Keratinocyte (primary cell): ENCODE data around the gene COG5.

Experiments
- EZH2 ChIP-seq: IDR thresholded peaks from one replicate; pipeline ENCODE4 v1.6.1; 2012; ENCODE audit warnings: inconsistent platforms, mild to moderate bottlenecking, low read length, moderate library complexity
- TF ChIP-seq, protein P1 (sequence below), 3 experiments: IDR thresholded peaks in 1 of 3; conservative IDR thresholded peaks in 1 of 3; optimal IDR thresholded peaks in 1 of 3; 2 replicates in 2 of 3; 3 replicates in 1 of 3; pipeline versions ENCODE3 to v1.5.1; 2011; ENCODE audit warnings: low read length in 3 of 3, mild to moderate bottlenecking in 3 of 3, moderate library complexity in 2 of 3, control low read depth in 1 of 3, inconsistent platforms in 1 of 3; ENCODE audit not compliant: insufficient read depth in 2 of 3; ENCODE audit errors: extremely low read depth in 1 of 3

DNA sequence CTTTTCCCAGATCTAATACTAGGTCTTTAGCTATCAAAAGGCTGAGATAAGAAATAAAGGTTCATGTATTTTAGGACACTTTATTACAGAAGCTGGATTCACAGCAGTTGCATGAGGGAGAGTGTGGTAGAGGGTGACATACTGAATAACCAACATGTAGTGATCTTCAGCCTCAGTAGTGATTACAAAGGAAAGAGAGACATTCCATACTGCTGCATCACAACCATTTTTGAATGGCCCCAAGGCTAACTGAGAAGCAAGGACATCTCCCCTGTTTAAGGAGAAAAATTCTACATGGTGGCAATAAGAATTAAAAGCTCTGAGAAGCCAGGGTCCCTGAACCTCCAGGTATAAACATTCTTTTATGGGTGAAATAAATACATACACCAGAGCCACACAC lies 35.3 kb downstream of the COG5 start:
- TF ChIP-seq EZH2: no peak
- TF ChIP-seq, protein P1, sequence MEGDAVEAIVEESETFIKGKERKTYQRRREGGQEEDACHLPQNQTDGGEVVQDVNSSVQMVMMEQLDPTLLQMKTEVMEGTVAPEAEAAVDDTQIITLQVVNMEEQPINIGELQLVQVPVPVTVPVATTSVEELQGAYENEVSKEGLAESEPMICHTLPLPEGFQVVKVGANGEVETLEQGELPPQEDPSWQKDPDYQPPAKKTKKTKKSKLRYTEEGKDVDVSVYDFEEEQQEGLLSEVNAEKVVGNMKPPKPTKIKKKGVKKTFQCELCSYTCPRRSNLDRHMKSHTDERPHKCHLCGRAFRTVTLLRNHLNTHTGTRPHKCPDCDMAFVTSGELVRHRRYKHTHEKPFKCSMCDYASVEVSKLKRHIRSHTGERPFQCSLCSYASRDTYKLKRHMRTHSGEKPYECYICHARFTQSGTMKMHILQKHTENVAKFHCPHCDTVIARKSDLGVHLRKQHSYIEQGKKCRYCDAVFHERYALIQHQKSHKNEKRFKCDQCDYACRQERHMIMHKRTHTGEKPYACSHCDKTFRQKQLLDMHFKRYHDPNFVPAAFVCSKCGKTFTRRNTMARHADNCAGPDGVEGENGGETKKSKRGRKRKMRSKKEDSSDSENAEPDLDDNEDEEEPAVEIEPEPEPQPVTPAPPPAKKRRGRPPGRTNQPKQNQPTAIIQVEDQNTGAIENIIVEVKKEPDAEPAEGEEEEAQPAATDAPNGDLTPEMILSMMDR (optimal IDR thresholded peaks at IDR 0.05 in 1 of 3, IDR thresholded peaks at IDR 0.05 in 1 of 3, conservative IDR thresholded peaks at IDR 0.05 in 1 of 3; ENCODE audit: extremely low read depth in 1 of 3, insufficient read depth in 2 of 3, low read length in 3 of 3): no peak
